Measurements from ENCODE around the gene SMARCA1.
"Not testable (repeated sequence)": the region's sequence is repeated elsewhere in the genome, so short reads cannot be mapped to it uniquely, and the experiment has no call there.

The SMARCA1 gene

DNA sequence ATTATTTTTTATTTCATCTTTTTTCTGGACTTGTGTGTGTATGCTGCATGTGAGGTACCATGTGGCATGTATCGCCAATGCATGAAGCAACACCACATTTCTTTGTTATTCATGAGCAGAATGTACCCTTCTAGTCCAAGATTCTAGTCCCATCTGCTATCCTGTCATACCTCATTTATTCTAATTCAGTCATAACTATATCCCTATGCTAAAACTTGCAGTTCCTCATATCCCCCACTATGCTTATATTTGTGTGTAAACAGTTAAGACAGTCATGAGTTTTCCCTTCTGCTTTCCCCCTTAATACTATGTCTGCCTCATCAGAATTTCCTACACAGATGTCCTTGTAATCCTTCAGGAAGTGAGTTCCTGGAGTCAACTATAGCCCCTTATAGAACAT, 36.5 kb upstream of the SMARCA1 start:
- Histone ChIP-seq H3K9me2 (replicated peaks; ENCODE audit: insufficient read depth, low read length) (no peaks in the 10 kb centered on the region), H3K27ac (ENCODE audit: low read length) (no peak overlapping the region), H3K36me3 (replicated peaks; ENCODE audit: insufficient read depth, low read length) (no peaks in the 10 kb centered on the region), H3K27me3 (replicated peaks; ENCODE audit: insufficient read depth, low read length) (no peaks in the 10 kb centered on the region), H3K9me3 (replicated peaks; ENCODE audit: insufficient read depth, low read length) (no peaks in the 10 kb centered on the region), H3K4me1 (ENCODE audit: low read length) (no peaks in the 10 kb centered on the region), H3K9ac (ENCODE audit: low read length) (no peak overlapping the region), H4K20me1 (ENCODE audit: insufficient read depth, low read length) (no peaks in the 10 kb centered on the region), H3K4me2 (ENCODE audit: low read depth, low read length) (no peak overlapping the region), H3K4me3 (ENCODE audit: low read length) (no peak overlapping the region), H3K79me2 (ENCODE audit: low read length) (no peaks in the 10 kb centered on the region), H2AFZ (ENCODE audit: low read length) (no peak overlapping the region), H3F3A (ENCODE audit: insufficient read depth, low read length) (no peaks in the 10 kb centered on the region)
- no peak for DNase-seq
- TF ChIP-seq, protein P1, sequence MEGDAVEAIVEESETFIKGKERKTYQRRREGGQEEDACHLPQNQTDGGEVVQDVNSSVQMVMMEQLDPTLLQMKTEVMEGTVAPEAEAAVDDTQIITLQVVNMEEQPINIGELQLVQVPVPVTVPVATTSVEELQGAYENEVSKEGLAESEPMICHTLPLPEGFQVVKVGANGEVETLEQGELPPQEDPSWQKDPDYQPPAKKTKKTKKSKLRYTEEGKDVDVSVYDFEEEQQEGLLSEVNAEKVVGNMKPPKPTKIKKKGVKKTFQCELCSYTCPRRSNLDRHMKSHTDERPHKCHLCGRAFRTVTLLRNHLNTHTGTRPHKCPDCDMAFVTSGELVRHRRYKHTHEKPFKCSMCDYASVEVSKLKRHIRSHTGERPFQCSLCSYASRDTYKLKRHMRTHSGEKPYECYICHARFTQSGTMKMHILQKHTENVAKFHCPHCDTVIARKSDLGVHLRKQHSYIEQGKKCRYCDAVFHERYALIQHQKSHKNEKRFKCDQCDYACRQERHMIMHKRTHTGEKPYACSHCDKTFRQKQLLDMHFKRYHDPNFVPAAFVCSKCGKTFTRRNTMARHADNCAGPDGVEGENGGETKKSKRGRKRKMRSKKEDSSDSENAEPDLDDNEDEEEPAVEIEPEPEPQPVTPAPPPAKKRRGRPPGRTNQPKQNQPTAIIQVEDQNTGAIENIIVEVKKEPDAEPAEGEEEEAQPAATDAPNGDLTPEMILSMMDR (IDR thresholded peaks at IDR 0.05; ENCODE audit: low read length) = no peak
- TF ChIP-seq EZH2 (optimal IDR thresholded peaks at IDR 0.05; ENCODE audit: low read depth, low read length) (no peak), EZH2phosphoT487 (IDR thresholded peaks at IDR 0.05; ENCODE audit: low read length) (no peak)

DNA sequence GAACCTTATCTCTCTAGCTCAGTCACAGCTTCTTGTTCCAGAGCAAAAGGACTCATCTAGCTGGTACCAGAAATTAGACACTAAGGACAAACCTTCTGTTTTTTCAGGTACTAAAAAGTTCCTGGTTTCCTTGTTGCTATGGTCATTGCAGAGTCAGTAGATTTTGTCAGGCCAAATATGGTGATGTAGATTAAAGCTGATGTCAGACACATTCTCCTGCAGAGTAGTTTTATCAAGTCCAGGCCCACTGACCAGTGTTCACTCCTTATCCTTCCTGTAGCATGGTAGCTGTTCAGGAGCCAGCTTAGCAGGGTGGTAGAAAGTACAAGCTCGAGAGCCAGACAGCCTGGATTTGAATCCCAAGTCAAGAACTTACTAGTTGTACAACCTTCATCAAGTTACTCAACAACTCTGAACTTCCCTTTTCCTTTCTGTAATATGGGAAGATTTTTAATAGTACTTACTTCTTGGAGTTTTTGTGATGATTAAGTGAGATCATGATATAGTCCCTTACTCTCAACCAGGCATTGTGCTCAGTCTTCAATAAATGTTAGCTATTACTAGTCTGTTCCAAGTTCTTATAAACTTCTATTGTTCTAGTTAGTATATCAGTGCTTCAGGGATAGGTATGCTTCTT, 34.7 kb upstream of the SMARCA1 start:
- Histone ChIP-seq H3K79me2 (ENCODE audit: low read length) (no peaks in the 10 kb centered on the region), H4K20me1 (ENCODE audit: insufficient read depth, low read length) (no peaks in the 10 kb centered on the region), H3K9me3 (replicated peaks; ENCODE audit: insufficient read depth, low read length) (no peaks in the 10 kb centered on the region), H3K27ac (ENCODE audit: low read length) (no peak overlapping the region), H2AFZ (ENCODE audit: low read length) (no peak overlapping the region), H3K36me3 (replicated peaks; ENCODE audit: insufficient read depth, low read length) (no peaks in the 10 kb centered on the region), H3K27me3 (replicated peaks; ENCODE audit: insufficient read depth, low read length) (no peaks in the 10 kb centered on the region), H3K9ac (ENCODE audit: low read length) (no peak overlapping the region), H3K4me1 (ENCODE audit: low read length) (peaks cover 9% of the 10 kb centered on the region; the same call in 1 of the 2 replicates), H3K4me2 (ENCODE audit: low read depth, low read length) (no peak overlapping the region), H3K9me2 (replicated peaks; ENCODE audit: insufficient read depth, low read length) (no peaks in the 10 kb centered on the region), H3K4me3 (ENCODE audit: low read length) (no peak overlapping the region), H3F3A (ENCODE audit: insufficient read depth, low read length) (no peaks in the 10 kb centered on the region)
- DNase-seq = no peak
- no peak for TF ChIP-seq EZH2phosphoT487 (IDR thresholded peaks at IDR 0.05; ENCODE audit: low read length)
- TF ChIP-seq, protein P1 (IDR thresholded peaks at IDR 0.05; ENCODE audit: low read length) = no peak
- TF ChIP-seq EZH2 (optimal IDR thresholded peaks at IDR 0.05; ENCODE audit: low read depth, low read length) = no peak

DNA sequence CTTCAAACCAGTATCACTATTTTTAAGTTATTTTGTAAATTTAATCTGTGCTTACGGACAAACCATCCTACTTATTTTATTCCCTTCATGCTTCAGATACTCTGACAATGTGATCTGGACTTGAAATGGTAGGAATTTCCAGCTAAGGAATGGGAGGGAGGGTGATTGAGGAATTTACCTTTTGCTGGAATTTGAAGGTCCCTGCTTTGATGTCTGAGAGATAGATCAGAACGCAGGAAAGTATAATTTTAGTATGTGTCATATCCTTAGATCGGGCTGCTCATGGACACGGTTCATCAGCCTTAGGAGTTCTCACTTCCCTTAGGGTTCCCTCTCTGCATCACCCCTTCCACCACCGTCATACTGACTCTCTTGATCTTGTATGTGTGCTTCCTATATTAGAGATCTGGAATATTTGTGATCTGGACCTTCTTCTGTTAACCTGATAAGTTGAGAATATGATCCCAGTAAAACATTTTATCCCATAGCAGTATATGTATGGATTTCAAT, 33.6 kb upstream of the SMARCA1 start:
- no peaks in the 10 kb centered on the region for H3K36me3 ChIP-seq (replicated peaks; ENCODE audit: insufficient read depth, low read length)

DNA sequence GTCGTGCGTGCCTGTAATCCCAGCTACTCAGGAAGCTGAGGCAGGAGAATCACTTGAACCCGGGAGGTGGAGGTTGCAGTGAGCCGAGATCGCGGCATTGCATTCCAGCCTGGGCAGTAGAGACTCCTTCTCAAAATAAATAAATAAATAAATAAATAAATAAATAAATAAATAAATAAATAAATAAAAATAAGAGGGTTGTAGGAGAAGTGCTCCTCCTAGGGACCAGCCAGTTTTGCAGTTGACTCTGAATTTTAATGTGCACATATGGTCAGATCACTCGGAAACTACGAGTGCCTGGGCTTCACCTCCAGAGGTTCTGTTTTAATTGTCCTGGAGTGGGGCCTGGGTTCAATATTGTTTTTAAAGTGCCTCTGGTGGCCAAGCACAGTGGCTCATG, 31.5 kb upstream of the SMARCA1 start:
- not testable (repeated sequence) for H3K79me2 ChIP-seq (ENCODE audit: low read length); H3K9ac ChIP-seq (ENCODE audit: low read length); H3K27me3 ChIP-seq (replicated peaks; ENCODE audit: insufficient read depth, low read length); DNase-seq; H3K27ac ChIP-seq (ENCODE audit: low read length); H3K4me2 ChIP-seq (ENCODE audit: low read depth, low read length); H3K4me3 ChIP-seq (ENCODE audit: low read length); H3K9me3 ChIP-seq (replicated peaks; ENCODE audit: insufficient read depth, low read length); H3K36me3 ChIP-seq (replicated peaks; ENCODE audit: insufficient read depth, low read length); H2AFZ ChIP-seq (ENCODE audit: low read length); H3F3A ChIP-seq (ENCODE audit: insufficient read depth, low read length); H4K20me1 ChIP-seq (ENCODE audit: insufficient read depth, low read length); H3K9me2 ChIP-seq (replicated peaks; ENCODE audit: insufficient read depth, low read length); H3K4me1 ChIP-seq (ENCODE audit: low read length)

More for the DNA sequence above, 33.6 kb upstream of the SMARCA1 start:
- no peaks in the 10 kb centered on the region for H4K20me1 ChIP-seq (ENCODE audit: insufficient read depth, low read length)
- H3K4me2 ChIP-seq (ENCODE audit: low read depth, low read length) = no peak overlapping the region
- H3K27me3 ChIP-seq (replicated peaks; ENCODE audit: insufficient read depth, low read length) = no peaks in the 10 kb centered on the region
- H3K4me3 ChIP-seq (ENCODE audit: low read length) = no peak overlapping the region
- no peak for DNase-seq
- no peaks in the 10 kb centered on the region for H3K9me3 ChIP-seq (replicated peaks; ENCODE audit: insufficient read depth, low read length)
- H3K79me2 ChIP-seq (ENCODE audit: low read length) = no peaks in the 10 kb centered on the region
- no peaks in the 10 kb centered on the region for H3K9me2 ChIP-seq (replicated peaks; ENCODE audit: insufficient read depth, low read length)
- H3K9ac ChIP-seq (ENCODE audit: low read length) = no peak overlapping the region
- TF ChIP-seq EZH2 (optimal IDR thresholded peaks at IDR 0.05; ENCODE audit: low read depth, low read length) (no peak), EZH2phosphoT487 (IDR thresholded peaks at IDR 0.05; ENCODE audit: low read length) (no peak)
- TF ChIP-seq, protein P1 (IDR thresholded peaks at IDR 0.05; ENCODE audit: low read length) = no peak
- H3K27ac ChIP-seq (ENCODE audit: low read length) = no peak overlapping the region
- H3K4me1 ChIP-seq (ENCODE audit: low read length) = peaks cover 9% of the 10 kb centered on the region; the same call in 1 of the 2 replicates
- no peaks in the 10 kb centered on the region for H3F3A ChIP-seq (ENCODE audit: insufficient read depth, low read length)
- H2AFZ ChIP-seq (ENCODE audit: low read length) = no peak overlapping the region

All from MM.1S (cell line).